ENCODE measurements around the gene TGM3. TPM values are rescaled to one million over a fixed set of nuclear protein-coding genes. Genes with fewer than 3 reads are reported as not detected.

The TGM3 gene
- total RNA-seq, 1 donor from 2014 or later: not detected

GRCh38 chr20:2382833-2383232, 87.0 kb downstream of the TGM3 start:
- TF ChIP-seq CTCF (IDR thresholded peaks at IDR 0.05): no peak
- Mint-ChIP-seq H3K36me3 (ENCODE audit: unreplicated experiment) (no peaks in the 10 kb centered on the region), H3K4me1 (ENCODE audit: unreplicated experiment) (peaks cover 2% of the 10 kb centered on the region), H3K4me3 (ENCODE audit: unreplicated experiment) (no peak overlapping the region), H3K27ac (ENCODE audit: unreplicated experiment) (no peak overlapping the region), H3K9me3 (ENCODE audit: unreplicated experiment) (no peaks in the 10 kb centered on the region), H3K27me3 (ENCODE audit: unreplicated experiment) (no peaks in the 10 kb centered on the region)
- no peak for DNase-seq (ENCODE audit: extremely low spot score, unreplicated experiment)

GRCh38 chr20:2385026-2385425, 89.2 kb downstream of the TGM3 start:
- Mint-ChIP-seq H3K4me3 (ENCODE audit: unreplicated experiment) (no peak overlapping the region), H3K4me1 (ENCODE audit: unreplicated experiment) (peaks cover 2% of the 10 kb centered on the region), H3K27me3 (ENCODE audit: unreplicated experiment) (no peaks in the 10 kb centered on the region), H3K9me3 (ENCODE audit: unreplicated experiment) (no peaks in the 10 kb centered on the region), H3K36me3 (ENCODE audit: unreplicated experiment) (no peaks in the 10 kb centered on the region), H3K27ac (ENCODE audit: unreplicated experiment) (no peak overlapping the region)
- no peak for TF ChIP-seq CTCF (IDR thresholded peaks at IDR 0.05)
- no peak for DNase-seq (ENCODE audit: extremely low spot score, unreplicated experiment)

- Mint-ChIP-seq H3K4me1 (ENCODE audit: unreplicated experiment) (peaks cover 2% of the 10 kb centered on the region), H3K9me3 (ENCODE audit: unreplicated experiment) (no peaks in the 10 kb centered on the region), H3K27ac (ENCODE audit: unreplicated experiment) (no peak overlapping the region), H3K27me3 (ENCODE audit: unreplicated experiment) (no peaks in the 10 kb centered on the region), H3K36me3 (ENCODE audit: unreplicated experiment) (no peaks in the 10 kb centered on the region), H3K4me3 (ENCODE audit: unreplicated experiment) (no peak overlapping the region)
- no peak for DNase-seq (ENCODE audit: extremely low spot score, unreplicated experiment)
- no peak for TF ChIP-seq CTCF (IDR thresholded peaks at IDR 0.05)
Observed at GRCh38 chr20:2385496-2385895, 89.7 kb downstream of the TGM3 start.

- no peaks in the 10 kb centered on the region for H3K36me3 Mint-ChIP-seq (ENCODE audit: unreplicated experiment)
- no peaks in the 10 kb centered on the region for H3K9me3 Mint-ChIP-seq (ENCODE audit: unreplicated experiment)
- H3K27me3 Mint-ChIP-seq (ENCODE audit: unreplicated experiment): no peaks in the 10 kb centered on the region
- no peak overlapping the region for H3K27ac Mint-ChIP-seq (ENCODE audit: unreplicated experiment)
- no peak for DNase-seq (ENCODE audit: extremely low spot score, unreplicated experiment)
- H3K4me1 Mint-ChIP-seq (ENCODE audit: unreplicated experiment): peaks cover 2% of the 10 kb centered on the region
- no peak overlapping the region for H3K4me3 Mint-ChIP-seq (ENCODE audit: unreplicated experiment)
- TF ChIP-seq CTCF (IDR thresholded peaks at IDR 0.05): no peak
Observed at GRCh38 chr20:2386516-2387179, 90.8 kb downstream of the TGM3 start.

- no peaks in the 10 kb centered on the region for H3K36me3 Mint-ChIP-seq (ENCODE audit: unreplicated experiment)
- peak; percentile 41 for TF ChIP-seq CTCF (IDR thresholded peaks at IDR 0.05)
- DNase-seq (ENCODE audit: extremely low spot score, unreplicated experiment): no peak
Observed at GRCh38 chr20:2387180-2387577, 91.4 kb downstream of the TGM3 start.

More at GRCh38 chr20:2387180-2387577, 91.4 kb downstream of the TGM3 start:
- H3K4me3 Mint-ChIP-seq (ENCODE audit: unreplicated experiment): no peak overlapping the region
- H3K27me3 Mint-ChIP-seq (ENCODE audit: unreplicated experiment): no peaks in the 10 kb centered on the region
- H3K4me1 Mint-ChIP-seq (ENCODE audit: unreplicated experiment): peaks cover 2% of the 10 kb centered on the region
- no peak overlapping the region for H3K27ac Mint-ChIP-seq (ENCODE audit: unreplicated experiment)
- no peaks in the 10 kb centered on the region for H3K9me3 Mint-ChIP-seq (ENCODE audit: unreplicated experiment)
